ENCODE measurements around the gene HPRT1.
"Not testable (repeated sequence)": the region's sequence is repeated elsewhere in the genome, so short reads cannot be mapped to it uniquely, and the experiment has no call there.

HPRT1 gene, protein sequence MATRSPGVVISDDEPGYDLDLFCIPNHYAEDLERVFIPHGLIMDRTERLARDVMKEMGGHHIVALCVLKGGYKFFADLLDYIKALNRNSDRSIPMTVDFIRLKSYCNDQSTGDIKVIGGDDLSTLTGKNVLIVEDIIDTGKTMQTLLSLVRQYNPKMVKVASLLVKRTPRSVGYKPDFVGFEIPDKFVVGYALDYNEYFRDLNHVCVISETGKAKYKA

DNA sequence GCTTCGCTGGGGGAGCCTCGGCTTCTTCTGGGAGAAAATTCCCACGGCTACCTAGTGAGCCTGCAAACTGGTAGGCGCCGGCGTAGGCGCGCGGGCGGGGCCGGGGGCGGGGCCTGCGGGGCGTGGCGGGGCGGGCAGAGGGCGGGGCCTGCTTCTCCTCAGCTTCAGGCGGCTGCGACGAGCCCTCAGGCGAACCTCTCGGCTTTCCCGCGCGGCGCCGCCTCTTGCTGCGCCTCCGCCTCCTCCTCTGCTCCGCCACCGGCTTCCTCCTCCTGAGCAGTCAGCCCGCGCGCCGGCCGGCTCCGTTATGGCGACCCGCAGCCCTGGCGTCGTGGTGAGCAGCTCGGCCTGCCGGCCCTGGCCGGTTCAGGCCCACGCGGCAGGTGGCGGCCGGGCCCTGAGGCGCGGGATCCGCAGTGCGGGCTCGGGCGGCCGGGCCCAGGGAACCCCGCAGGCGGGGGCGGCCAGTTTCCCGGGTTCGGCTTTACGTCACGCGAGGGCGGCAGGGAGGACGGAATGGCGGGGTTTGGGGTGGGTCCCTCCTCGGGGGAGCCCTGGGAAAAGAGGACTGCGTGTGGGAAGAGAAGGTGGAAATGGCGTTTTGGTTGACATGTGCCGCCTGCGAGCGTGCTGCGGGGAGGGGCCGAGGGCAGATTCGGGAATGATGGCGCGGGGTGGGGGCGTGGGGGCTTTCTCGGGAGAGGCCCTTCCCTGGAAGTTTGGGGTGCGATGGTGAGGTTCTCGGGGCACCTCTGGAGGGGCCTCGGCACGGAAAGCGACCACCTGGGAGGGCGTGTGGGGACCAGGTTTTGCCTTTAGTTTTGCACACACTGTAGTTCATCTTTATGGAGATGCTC, at the start of gene HPRT1:
TSS of gene HPRT1 (plus strand) at position 161 of the 857 bp plus-strand sequence. CDS start at position 308, 147 bp downstream.
- peak; percentile 43 to 59 for DNase-seq (ENCODE audit: extremely low read depth in 1 of 2, low read depth in 1 of 2)

DNA sequence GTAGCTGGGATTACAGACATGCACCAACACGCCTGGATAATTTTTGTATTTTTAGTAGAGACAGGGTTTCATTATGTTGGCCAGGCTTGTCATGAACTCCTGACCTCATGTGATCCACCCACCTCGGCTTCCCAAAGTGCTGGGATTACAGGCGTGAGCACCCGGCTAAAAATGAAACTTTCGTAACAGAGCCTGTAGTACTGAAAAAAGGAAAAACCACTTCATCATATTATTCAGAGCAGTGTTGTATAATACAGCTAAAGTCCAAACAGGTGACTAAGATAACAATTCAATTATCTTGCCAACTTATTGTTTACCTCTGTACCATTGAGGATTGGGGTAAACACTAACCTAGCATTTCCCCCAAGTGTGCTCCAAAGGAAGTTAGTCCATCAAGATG, 43.9 kb upstream of the HPRT1 start:
- DNase-seq (ENCODE audit: extremely low read depth in 1 of 2, low read depth in 1 of 2), result no peak

DNA sequence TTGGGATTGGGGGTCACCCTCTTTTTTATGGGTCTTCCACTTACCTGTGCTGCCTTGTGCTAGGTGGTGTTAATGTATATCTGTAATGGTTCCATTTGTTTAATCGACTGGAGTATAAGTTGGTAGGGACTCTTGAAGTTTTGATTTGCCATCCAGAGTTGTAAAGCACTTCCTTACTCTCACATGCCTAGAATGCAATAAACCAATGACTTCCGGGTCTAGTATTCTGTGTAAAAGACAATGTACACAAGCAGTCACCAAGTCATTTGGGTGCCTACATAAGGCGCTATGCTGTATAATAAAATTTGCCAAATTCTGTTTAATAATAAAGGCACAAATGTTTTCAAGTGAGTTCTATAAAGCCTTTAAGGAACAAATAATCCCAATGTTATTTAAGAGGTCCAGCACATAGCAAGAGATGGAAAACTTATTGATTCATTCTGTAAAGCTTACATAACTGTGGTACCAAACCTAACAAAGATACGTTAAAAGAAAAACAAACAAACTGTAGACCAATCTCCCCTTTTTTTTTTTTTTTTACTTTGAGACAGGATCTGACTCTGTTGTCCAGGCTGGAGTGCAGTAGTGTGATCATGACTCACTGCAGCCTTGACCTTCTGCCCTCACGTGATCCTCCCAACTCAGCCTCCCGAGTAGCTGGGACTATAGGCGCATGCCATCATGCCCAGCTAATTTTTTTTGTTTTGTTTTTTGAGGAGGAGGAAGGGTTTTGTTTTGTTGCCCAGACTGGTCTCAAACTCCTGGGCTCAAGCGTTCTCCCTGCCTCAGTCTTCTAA, 41.5 kb upstream of the HPRT1 start:
- no peak for DNase-seq (ENCODE audit: extremely low read depth in 1 of 2, low read depth in 1 of 2)

DNA sequence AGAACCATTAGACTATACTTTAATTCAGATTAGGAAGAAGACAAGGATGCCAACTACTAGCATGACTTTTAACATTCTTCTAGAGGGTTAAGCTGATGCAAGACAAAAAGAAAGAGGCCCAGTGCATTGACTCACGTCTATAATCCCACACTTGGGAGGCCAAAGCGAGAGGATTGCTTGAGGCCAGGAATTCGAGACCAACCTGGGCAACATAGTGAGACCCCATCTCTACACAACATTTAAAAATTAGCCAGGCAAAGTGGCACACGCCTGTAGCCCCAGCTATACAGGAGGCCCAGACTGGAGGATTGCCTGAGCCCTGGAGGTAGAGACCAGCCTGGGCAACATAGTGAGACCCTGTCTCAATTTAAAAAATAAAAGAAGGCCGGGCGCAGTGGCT, 40.2 kb upstream of the HPRT1 start:
- DNase-seq (ENCODE audit: extremely low read depth in 1 of 2, low read depth in 1 of 2), result no peak

DNA sequence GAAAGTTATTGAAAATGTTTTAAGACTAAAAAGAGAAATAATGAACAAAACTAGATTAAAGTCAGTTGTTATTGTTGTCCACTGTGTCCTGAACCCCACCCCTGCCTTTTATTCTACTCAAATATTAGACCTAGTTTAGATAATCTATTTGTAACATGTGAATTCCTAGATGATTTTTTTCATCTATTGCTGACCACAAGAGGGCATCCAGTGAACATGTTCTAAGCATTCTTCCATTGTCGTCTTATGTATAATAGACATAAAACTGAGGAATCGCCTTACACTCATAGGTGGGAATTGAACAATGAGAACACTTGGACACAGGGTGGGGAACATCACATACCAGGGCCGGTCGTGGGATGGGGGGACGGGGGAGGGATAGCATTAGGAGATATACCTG, 36.4 kb upstream of the HPRT1 start:
- no peak for DNase-seq (ENCODE audit: extremely low read depth in 1 of 2, low read depth in 1 of 2)

DNA sequence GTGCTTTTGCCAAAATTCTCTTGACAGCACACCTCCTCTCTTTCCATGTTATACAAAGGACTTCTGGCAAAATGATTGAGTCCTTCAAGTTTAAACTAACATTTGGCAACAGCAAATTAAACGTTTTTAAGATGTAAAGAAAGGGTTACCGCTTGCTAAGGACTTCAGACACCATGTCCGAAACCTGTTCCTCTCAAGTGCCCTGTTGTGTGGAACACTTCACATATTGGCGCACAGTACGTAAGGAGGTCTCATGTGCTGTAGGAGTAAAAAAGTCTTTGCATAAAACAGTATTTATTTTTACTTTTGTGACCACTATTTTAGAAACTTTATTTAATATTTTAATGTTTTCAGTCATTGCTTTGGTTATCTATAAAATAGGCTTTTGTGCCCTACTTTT, 33.7 kb upstream of the HPRT1 start:
- no peak for DNase-seq (ENCODE audit: extremely low read depth in 1 of 2, low read depth in 1 of 2)

DNA sequence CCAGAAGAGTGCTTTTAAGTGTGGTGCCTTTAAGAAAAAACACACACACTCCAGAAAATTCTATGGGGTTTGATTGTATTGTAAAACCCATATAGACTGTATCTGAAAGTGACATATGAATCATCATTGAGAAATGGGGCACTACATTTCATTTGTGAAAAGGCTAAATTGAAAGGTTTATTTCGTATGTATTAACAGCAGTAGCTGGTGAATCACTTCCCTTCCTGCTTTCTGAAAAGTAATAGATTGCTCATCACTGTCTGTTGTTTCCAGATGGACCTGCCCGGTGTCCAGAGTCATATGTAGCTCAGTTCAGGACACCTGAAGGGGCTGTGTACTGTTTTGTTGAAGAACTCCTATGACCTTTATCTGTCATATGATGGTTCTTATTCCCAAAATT, 28.1 kb upstream of the HPRT1 start:
- DNase-seq (ENCODE audit: extremely low read depth in 1 of 2, low read depth in 1 of 2), result no peak

DNA sequence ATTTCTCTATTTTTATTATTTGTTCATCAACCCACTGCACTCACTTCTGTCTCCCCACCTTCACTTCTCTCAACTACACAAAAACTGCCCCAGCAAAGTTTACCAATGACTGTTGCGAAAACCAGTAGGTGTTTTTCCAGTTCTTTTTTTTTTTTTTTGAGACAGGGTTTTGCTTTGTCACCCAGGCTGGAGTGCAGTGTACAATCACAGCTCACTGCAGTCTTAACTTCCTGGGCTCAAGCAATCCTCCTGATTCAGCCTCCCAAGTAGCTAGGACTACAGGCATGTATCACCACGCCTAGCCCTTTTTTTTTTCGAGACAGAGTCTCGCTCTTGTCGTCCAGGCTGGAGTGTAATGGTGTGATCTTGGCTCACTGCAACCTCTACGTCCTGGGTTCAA, 24.1 kb upstream of the HPRT1 start:
- no peak for DNase-seq (ENCODE audit: extremely low read depth in 1 of 2, low read depth in 1 of 2)

DNA sequence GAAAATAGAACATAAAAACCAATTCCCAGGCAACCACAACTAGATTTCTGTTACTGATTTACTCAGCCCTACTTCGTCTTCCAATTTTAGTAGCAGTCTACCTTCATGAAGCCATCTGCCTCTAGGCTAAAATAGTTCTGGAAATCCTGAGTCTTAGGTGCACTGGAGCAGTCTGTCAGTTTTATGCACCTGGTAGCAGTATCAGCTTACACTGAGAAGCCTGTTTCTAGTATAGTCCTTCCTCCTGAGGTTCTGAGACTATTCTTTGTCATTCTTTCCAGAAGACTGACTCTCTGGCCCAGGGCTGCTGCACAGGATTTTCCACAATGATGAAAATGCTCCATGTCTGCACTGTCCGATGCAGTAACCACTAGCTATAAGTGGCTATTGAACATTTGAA, 16.9 kb upstream of the HPRT1 start:
- no peak for DNase-seq (ENCODE audit: extremely low read depth in 1 of 2, low read depth in 1 of 2)

DNA sequence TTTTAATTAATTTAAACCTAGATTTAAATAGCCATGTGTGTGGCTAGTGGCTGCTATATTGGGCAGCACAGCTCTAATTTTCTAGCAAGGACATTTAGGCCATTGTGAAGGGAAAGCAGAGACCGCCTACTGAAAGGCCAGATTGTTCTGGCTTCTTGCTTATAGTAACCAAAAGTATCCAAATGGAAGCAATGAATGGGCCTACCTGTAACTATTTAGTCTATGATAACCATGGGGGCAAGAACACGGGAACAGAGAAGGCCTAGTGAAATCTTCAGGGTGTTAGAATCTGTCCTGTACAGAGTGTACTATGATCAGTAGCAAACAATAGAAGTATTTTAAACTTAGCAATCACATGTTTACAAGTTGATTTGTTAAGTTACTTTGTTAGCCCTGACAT, 16.5 kb upstream of the HPRT1 start:
- DNase-seq (ENCODE audit: extremely low read depth in 1 of 2, low read depth in 1 of 2), result no peak

DNA sequence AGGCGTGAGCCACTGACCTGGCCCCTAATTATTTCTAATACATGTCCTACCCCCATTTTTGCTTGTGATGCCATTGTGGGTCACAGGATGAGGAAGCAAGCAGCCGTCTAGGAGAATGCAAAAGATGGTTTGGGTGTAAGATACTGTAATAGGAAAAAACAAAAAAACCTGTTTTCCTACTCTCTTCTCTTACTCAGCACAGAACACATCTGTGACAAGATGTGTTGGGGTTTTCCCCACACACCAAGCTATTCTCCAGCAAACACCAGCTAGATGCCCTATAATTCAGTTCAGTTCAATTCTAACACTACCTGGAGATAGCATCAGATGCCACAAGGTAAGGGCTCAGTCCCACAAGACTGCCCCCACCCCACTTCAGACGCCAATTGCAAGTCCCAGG, 15.3 kb upstream of the HPRT1 start:
- no peak for DNase-seq (ENCODE audit: extremely low read depth in 1 of 2, low read depth in 1 of 2)

DNA sequence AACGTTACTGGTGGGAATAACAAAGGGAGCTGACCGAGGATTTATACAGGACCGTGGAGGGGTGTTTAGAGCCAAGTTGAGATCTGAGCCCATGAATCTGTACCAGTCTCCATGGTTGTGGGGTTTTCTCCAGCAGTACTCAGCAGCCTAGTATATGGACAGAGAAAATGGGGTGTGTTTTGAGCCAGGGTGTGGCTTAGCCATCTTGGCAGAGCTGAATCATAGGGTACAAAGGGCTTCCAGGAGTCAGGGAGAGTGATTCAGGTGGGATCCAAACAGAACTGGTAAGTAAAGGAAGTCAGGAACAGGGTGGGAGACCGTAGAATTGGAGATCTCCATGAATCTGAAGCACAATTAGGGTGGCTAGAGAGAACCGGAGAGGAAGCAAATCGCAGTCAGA, 7.4 kb upstream of the HPRT1 start:
- DNase-seq (ENCODE audit: extremely low read depth in 1 of 2, low read depth in 1 of 2), result no peak

DNA sequence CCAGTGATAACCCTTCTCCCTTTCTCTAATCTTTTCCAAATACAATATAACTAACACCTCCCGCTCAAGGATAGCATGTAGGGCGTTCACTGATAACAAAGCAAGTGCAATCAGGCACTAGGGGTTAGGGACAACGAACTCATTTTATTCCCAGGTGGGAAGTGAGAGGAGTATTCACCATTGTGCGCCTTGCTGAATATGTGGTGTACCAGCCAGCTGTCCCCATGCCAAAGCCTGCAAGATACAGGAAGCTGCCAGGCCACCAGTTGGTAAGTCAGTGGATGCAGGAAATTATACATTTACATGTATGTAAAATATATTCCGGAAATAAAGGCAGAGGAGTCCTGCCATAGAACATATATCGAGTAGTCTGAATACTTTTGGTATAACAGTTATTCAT, 6.3 kb upstream of the HPRT1 start:
- DNase-seq (ENCODE audit: extremely low read depth in 1 of 2, low read depth in 1 of 2), result no peak

DNA sequence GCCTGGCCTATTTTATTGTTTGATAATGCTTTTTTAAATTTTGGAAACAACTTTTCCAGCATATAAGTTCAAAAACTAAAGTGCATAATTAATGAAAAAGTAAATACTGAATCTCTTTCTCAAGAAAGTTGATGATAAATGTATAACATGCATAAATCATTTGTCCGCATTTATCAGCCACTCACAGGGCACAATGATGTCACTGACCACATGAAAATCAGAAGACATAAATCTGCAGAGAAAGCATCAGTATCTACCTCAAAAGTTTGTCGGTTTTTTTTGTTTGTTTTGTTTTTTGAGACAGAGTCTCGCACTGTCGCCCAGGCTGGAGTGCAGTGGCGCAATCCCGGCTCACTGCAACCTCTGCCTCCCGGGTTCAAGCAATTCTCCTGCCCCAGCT, 5.5 kb upstream of the HPRT1 start:
- no peak for DNase-seq (ENCODE audit: extremely low read depth in 1 of 2, low read depth in 1 of 2)

DNA sequence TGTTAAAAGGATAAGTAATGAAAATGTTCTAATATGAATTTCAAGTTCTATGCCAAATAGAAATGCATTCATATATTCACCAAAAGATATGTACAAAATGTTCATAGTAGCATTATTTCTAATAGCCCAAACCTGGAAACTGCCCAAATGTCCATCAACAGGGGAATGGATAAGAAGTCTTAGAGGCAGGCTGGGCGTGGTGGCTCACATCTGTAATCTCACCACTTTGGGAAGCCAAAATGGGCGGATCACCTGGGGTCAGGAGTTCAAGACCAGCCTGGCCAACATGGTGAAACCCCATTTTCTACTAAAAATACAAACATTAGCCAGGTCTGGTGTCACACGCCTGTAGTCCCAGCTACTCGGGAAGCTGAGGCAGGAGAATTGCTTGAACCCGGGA, 2.3 kb upstream of the HPRT1 start:
- no peak for DNase-seq (ENCODE audit: extremely low read depth in 1 of 2, low read depth in 1 of 2)

DNA sequence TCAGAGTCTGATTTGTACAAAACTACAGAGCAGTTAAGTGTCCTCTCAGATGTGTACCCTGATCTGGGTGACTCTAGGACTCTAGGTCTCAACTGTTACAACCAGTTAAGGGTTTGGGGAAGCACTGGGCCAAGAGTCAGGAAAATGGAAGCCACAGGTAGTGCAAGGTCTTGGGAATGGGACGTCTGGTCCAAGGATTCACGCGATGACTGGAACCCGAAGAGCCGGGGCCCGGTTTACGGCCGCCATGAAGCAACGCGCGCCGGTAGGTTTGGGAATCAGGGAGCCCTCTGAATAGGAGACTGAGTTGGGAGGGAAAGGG, 321 bp upstream of the HPRT1 start:
- DNase-seq (ENCODE audit: extremely low read depth in 1 of 2, low read depth in 1 of 2), result no peak

DNA sequence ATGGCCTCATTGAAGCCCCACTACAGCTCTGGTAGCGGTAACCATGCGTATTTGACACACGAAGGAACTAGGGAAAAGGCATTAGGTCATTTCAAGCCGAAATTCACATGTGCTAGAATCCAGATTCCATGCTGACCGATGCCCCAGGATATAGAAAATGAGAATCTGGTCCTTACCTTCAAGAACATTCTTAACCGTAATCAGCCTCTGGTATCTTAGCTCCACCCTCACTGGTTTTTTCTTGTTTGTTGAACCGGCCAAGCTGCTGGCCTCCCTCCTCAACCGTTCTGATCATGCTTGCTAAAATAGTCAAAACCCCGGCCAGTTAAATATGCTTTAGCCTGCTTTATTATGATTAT, 876 bp downstream of the HPRT1 start:
- DNase-seq (ENCODE audit: extremely low read depth in 1 of 2, low read depth in 1 of 2), result no peak

DNA sequence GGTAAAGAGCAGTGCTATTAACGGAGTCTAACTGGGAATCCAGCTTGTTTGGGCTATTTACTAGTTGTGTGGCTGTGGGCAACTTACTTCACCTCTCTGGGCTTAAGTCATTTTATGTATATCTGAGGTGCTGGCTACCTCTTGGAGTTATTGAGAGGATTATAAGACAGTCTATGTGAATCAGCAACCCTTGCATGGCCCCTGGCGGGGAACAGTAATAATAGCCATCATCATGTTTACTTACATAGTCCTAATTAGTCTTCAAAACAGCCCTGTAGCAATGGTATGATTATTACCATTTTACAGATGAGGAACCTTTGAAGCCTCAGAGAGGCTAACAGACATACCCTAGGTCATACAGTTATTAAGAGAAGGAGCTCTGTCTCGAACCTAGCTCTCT, 1.5 kb downstream of the HPRT1 start:
- DNase-seq (ENCODE audit: extremely low read depth in 1 of 2, low read depth in 1 of 2), result no peak

DNA sequence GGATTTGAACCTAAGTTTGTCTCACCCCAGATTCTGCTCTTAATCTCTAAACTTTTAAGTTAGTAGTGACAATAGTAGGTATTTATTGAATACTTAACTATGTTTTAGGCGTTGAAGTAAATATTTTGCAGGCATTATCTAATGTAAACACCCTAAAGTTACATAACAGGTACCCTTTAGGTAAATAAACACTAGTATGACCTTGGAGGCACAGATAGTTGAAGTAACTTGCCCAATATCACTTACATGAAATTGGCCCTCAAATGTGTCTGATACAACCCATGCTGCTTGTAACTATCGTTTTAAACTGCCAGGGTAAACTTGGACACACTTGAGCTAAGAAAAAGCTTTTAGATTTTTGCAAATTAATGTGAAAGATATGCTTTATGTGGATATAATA, 3.0 kb downstream of the HPRT1 start:
- no peak for DNase-seq (ENCODE audit: extremely low read depth in 1 of 2, low read depth in 1 of 2)

DNA sequence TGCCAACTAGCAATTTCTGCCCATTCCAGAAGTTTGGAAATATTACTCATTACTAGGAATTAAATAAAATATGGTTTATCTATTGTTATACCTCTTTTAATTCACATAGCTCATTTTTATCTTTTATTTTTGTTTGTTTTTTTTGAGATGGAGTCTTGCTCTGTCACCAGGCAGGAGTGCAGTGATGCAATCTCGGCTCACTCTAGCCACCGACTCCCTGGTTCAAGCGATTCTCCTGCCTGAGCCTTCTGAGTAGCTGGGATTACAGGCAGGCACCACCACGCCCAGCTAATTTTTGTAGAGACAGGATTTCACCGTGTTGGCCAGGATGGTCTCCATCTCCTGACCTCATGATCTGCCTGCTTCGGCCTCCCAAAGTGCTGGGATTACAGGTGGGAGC, 4.5 kb downstream of the HPRT1 start:
- DNase-seq (ENCODE audit: extremely low read depth in 1 of 2, low read depth in 1 of 2), result not testable (repeated sequence)

DNA sequence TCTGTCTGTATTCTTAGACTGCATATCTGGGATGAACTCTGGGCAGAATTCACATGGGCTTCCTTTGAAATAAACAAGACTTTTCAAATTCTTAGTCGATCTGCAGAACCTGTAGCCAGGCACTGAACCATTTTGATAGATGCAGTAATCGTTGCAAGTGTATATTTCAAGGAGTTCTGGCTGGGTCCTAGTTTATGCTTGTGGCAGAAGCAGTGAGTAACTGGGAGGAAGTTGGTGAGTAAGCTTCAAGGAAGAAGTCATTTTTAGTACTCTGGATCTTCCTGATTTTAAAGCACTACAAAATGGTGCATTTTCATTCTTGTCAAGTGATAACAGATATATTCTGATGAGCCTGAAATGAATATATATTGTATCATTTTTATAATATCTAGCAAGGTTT, 9.5 kb downstream of the HPRT1 start:
- no peak for DNase-seq (ENCODE audit: extremely low read depth in 1 of 2, low read depth in 1 of 2)

DNA sequence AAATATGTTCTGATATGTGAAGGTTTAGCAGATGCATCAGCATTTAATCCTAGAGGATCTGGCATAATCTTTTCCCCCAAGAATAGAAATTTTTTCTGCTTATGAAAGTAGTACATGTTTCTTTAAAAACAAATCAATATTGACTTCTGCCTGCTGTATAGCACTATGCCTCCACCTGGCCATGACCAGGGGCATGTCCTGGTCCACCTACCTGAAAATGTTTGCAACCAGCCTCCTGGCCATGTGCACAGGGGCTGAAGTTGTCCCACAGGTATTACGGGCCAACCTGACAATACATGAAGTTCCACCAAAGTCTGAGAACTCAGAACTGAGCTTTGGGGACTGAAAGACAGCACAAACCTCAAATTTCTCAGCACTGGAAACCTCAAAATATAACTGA, 10.0 kb downstream of the HPRT1 start:
- no peak for DNase-seq (ENCODE audit: extremely low read depth in 1 of 2, low read depth in 1 of 2)
